SK-N-SH treated with all-trans-retinoic acid at 6 μM for 48 hours (cell line): Measurements from ENCODE around the gene STEAP2.

Experiments
- CSDC2 ChIP-seq: fragments of 250-450 bp; sonication (Bioruptor Pico); IDR thresholded peaks from 2 replicates; pipeline ENCODE4 v1.5.0; 2020; ENCODE audit warnings: mild to moderate bottlenecking, moderate library complexity
- TF ChIP-seq, protein P1 (sequence below): fragments of 250-450 bp; sonication (Bioruptor Pico); IDR thresholded peaks from 2 replicates; pipeline ENCODE4 v1.5.1; 2021; ENCODE audit warnings: mild to moderate bottlenecking, moderate library complexity
- TF ChIP-seq, protein P2 (sequence below): fragments of 250-450 bp; sonication (Bioruptor Pico); IDR thresholded peaks from 2 replicates; pipeline ENCODE4 v1.8.0; 2021; ENCODE audit warnings: low read depth, mild to moderate bottlenecking, moderate library complexity, borderline replicate concordance
- TF ChIP-seq, protein P3 (sequence below): fragments of 250-450 bp; sonication (Bioruptor Pico); IDR thresholded peaks from 2 replicates; pipeline ENCODE4 v1.8.0; 2020; ENCODE audit warnings: mild to moderate bottlenecking, moderate library complexity, borderline replicate concordance

DNA sequence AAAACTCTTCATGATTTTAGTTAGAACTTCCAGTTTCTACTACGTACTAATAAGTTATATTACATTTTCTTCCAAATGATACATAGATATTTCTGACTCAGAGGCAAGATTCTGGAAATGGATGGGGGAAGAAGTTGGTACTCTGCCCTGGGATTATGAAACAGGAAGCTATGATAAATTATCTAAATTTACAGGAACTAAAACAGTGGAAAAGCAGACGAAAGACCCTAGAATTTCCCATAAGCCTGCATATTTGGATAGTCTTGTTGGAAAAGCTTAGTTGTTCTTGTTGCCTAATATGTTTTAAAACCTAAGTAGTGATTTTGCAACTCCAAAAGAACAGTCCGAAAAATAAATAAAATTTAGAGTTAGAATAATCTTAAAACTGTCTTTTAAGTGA, 55.3 kb downstream of the STEAP2 start:
- TF ChIP-seq, protein P1, sequence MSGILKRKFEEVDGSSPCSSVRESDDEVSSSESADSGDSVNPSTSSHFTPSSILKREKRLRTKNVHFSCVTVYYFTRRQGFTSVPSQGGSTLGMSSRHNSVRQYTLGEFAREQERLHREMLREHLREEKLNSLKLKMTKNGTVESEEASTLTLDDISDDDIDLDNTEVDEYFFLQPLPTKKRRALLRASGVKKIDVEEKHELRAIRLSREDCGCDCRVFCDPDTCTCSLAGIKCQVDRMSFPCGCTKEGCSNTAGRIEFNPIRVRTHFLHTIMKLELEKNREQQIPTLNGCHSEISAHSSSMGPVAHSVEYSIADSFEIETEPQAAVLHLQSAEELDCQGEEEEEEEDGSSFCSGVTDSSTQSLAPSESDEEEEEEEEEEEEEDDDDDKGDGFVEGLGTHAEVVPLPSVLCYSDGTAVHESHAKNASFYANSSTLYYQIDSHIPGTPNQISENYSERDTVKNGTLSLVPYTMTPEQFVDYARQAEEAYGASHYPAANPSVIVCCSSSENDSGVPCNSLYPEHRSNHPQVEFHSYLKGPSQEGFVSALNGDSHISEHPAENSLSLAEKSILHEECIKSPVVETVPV = no peak
- TF ChIP-seq, protein P2, sequence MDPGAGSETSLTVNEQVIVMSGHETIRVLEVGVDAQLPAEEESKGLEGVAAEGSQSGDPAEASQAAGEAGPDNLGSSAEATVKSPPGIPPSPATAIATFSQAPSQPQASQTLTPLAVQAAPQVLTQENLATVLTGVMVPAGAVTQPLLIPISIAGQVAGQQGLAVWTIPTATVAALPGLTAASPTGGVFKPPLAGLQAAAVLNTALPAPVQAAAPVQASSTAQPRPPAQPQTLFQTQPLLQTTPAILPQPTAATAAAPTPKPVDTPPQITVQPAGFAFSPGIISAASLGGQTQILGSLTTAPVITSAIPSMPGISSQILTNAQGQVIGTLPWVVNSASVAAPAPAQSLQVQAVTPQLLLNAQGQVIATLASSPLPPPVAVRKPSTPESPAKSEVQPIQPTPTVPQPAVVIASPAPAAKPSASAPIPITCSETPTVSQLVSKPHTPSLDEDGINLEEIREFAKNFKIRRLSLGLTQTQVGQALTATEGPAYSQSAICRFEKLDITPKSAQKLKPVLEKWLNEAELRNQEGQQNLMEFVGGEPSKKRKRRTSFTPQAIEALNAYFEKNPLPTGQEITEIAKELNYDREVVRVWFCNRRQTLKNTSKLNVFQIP (CRISPR knock-in tag) = no peak
- TF ChIP-seq, protein P3, sequence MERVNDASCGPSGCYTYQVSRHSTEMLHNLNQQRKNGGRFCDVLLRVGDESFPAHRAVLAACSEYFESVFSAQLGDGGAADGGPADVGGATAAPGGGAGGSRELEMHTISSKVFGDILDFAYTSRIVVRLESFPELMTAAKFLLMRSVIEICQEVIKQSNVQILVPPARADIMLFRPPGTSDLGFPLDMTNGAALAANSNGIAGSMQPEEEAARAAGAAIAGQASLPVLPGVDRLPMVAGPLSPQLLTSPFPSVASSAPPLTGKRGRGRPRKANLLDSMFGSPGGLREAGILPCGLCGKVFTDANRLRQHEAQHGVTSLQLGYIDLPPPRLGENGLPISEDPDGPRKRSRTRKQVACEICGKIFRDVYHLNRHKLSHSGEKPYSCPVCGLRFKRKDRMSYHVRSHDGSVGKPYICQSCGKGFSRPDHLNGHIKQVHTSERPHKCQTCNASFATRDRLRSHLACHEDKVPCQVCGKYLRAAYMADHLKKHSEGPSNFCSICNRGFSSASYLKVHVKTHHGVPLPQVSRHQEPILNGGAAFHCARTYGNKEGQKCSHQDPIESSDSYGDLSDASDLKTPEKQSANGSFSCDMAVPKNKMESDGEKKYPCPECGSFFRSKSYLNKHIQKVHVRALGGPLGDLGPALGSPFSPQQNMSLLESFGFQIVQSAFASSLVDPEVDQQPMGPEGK = no peak
- TF ChIP-seq CSDC2 (CRISPR knock-in tag) = no peak
